IMR-90 (cell line): Measurements from ENCODE around the gene PTEN. TPM values are rescaled to one million over a fixed set of nuclear protein-coding genes. Genes with fewer than 3 reads are reported as not detected.

ENCODE experiments used
- ATAC-seq: fragments of 200-7000 bp; cut with Tn5 transposase; 2 replicates; pipeline ENCODE4 v1.9.1; 2020; ENCODE audit warnings: low read depth, mild to moderate bottlenecking, moderate library complexity
- BruUV-seq: library from RNA; stranded (reverse); fragments of 400-500 nt; replicated peaks from 2 replicates; lab custom pipeline; 2021; lab: Mats Ljungman, UMichigan
- CTCF ChIA-PET: fragments of 300-600 bp; formaldehyde crosslinking; extraction: SDS; loops from one replicate; lab custom pipeline; 2021; ENCODE audit warnings: antibody characterized with exemption; lab: Yijun Ruan, JAX
- POLR2A ChIA-PET: fragments of 300-600 bp; sonication (Branson Sonifier 250); formaldehyde crosslinking; loops from one replicate; lab custom pipeline; 2022; ENCODE audit warnings: antibody characterized with exemption; ENCODE audit not compliant: unreplicated experiment; lab: Charles Lee
- DNase-seq: peaks from one replicate; pipeline ENCODE4 v3.0.0; 2013
- H2AFZ ChIP-seq: replicated peaks from 2 replicates; pipeline ENCODE3; 2013; ENCODE audit warnings: low read length, mild to moderate bottlenecking; ENCODE audit not compliant: poor library complexity
- H2AK5ac ChIP-seq: 2 replicates; pipeline ENCODE4 v1.6.1; 2013; ENCODE audit warnings: low read depth, low read length, inconsistent platforms
- H2AK9ac ChIP-seq: replicated peaks from 2 replicates; pipeline ENCODE3; 2013; ENCODE audit warnings: mild to moderate bottlenecking, low read depth, low read length, moderate library complexity; ENCODE audit not compliant: poor library complexity
- H2BK120ac ChIP-seq: 2 replicates; pipeline ENCODE4 v1.6.1; 2013; ENCODE audit warnings: low read depth, low read length, inconsistent platforms
- H2BK15ac ChIP-seq: 3 replicates; pipeline ENCODE4 v1.6.1; 2013; ENCODE audit warnings: low read depth, low read length, inconsistent platforms
- H2BK20ac ChIP-seq: 2 replicates; pipeline ENCODE4 v1.6.1; 2013; ENCODE audit warnings: low read depth, mild to moderate bottlenecking, inconsistent platforms, low read length, moderate library complexity
- H2BK5ac ChIP-seq: 2 replicates; pipeline ENCODE4 v1.6.1; 2013; ENCODE audit warnings: mild to moderate bottlenecking, low read depth, low read length, inconsistent platforms; ENCODE audit not compliant: poor library complexity, severe bottlenecking
- H3K14ac ChIP-seq: replicated peaks from 2 replicates; pipeline ENCODE4 v1.6.1; 2013; ENCODE audit warnings: low read depth, low read length, inconsistent platforms
- H3K18ac ChIP-seq: 2 replicates; pipeline ENCODE4 v1.6.1; 2013; ENCODE audit warnings: low read depth, low read length, control low read depth
- H3K23ac ChIP-seq: 2 replicates; pipeline ENCODE4 v1.6.1; 2013; ENCODE audit warnings: low read depth, low read length, inconsistent platforms
- H3K27ac ChIP-seq: 2 replicates; pipeline ENCODE4 v1.5.1; 2013; ENCODE audit warnings: mild to moderate bottlenecking, control low read depth, low read length; ENCODE audit not compliant: insufficient read depth
- H3K27me3 ChIP-seq: 2 replicates; pipeline ENCODE4 v1.6.1; 2013; ENCODE audit warnings: low read length; ENCODE audit not compliant: control insufficient read depth, insufficient read depth
- H3K36me3 ChIP-seq: 2 replicates; pipeline ENCODE4 v1.6.1; 2013; ENCODE audit warnings: low read length, mixed read lengths; ENCODE audit not compliant: control insufficient read depth, insufficient read depth
- H3K4ac ChIP-seq: 2 replicates; pipeline ENCODE4 v1.6.1; 2013; ENCODE audit warnings: low read depth, low read length, inconsistent platforms
- H3K4me1 ChIP-seq: 2 replicates; pipeline ENCODE4 v1.6.1; 2013; ENCODE audit warnings: low read length, mixed read lengths; ENCODE audit not compliant: control insufficient read depth, insufficient read depth
- H3K4me2 ChIP-seq: 2 replicates; pipeline ENCODE4 v1.6.1; 2013; ENCODE audit warnings: low read depth, mild to moderate bottlenecking, control low read depth, low read length, moderate library complexity
- H3K4me3 ChIP-seq: 2 replicates; pipeline ENCODE4 v1.5.1; 2013; ENCODE audit warnings: low read depth, mild to moderate bottlenecking, control low read depth, low read length, moderate library complexity; ENCODE audit not compliant: insufficient read depth
- H3K56ac ChIP-seq: 2 replicates; pipeline ENCODE4 v1.6.1; 2013; ENCODE audit warnings: low read length, inconsistent platforms; ENCODE audit not compliant: insufficient read depth; ENCODE audit errors: extremely low read depth
- H3K79me1 ChIP-seq, 2 experiments: 2 replicates each; pipeline ENCODE4 v1.6.1; 2013; ENCODE audit warnings: low read length in 2 of 2, inconsistent platforms in 1 of 2, low read depth in 1 of 2
- H3K9ac ChIP-seq: 2 replicates; pipeline ENCODE4 v1.6.1; 2013; ENCODE audit warnings: low read depth, low read length, control low read depth
- H3K9me1 ChIP-seq: 2 replicates; pipeline ENCODE4 v1.6.1; 2013; ENCODE audit warnings: low read length, inconsistent platforms; ENCODE audit not compliant: insufficient read depth
- H3K9me3 ChIP-seq: 2 replicates; pipeline ENCODE4 v1.6.1; 2013; ENCODE audit warnings: low read length; ENCODE audit not compliant: control insufficient read depth, insufficient read depth
- H4K20me1 ChIP-seq: 2 replicates; pipeline ENCODE4 v1.6.1; 2013; ENCODE audit warnings: low read length, inconsistent platforms; ENCODE audit not compliant: insufficient read depth
- H4K5ac ChIP-seq: 2 replicates; pipeline ENCODE4 v1.6.1; 2013; ENCODE audit warnings: mild to moderate bottlenecking, low read depth, low read length, control low read depth
- H4K8ac ChIP-seq, 2 experiments: 2 replicates each; pipeline ENCODE4 v1.6.1; 2013; ENCODE audit warnings: low read depth in 2 of 2, low read length in 2 of 2, control low read depth in 1 of 2, inconsistent platforms in 1 of 2
- H4K91ac ChIP-seq: 2 replicates; pipeline ENCODE4 v1.6.1; 2013; ENCODE audit warnings: low read depth, low read length, inconsistent platforms; ENCODE audit not compliant: insufficient read depth
- CEBPB ChIP-seq: IDR thresholded peaks from 2 replicates; pipeline ENCODE4 v1.6.1; 2012; ENCODE audit warnings: low read depth, low read length, improper control_type of control experiment
- CHD1 ChIP-seq: IDR thresholded peaks from 2 replicates; pipeline ENCODE4 v1.6.1; 2012; ENCODE audit warnings: low read depth, low read length, improper control_type of control experiment
- CTCF ChIP-seq: conservative IDR thresholded peaks from 2 replicates; pipeline ENCODE4 v1.5.1; 2012; ENCODE audit warnings: mild to moderate bottlenecking, low read depth, low read length, improper control_type of control experiment
- FOS ChIP-seq: fragments of 150-350 bp; IDR thresholded peaks from 2 replicates; pipeline ENCODE4 v1.6.1; 2016; ENCODE audit warnings: low read depth, low read length
- MAFK ChIP-seq: IDR thresholded peaks from 2 replicates; pipeline ENCODE4 v1.6.1; 2012; ENCODE audit warnings: low read depth, low read length, improper control_type of control experiment
- NFE2L2 ChIP-seq: fragments of 150-350 bp; IDR thresholded peaks from 2 replicates; pipeline ENCODE4 v1.6.1; 2016; ENCODE audit warnings: low read depth, mild to moderate bottlenecking, low read length
- POLR2A ChIP-seq: IDR thresholded peaks from 2 replicates; pipeline ENCODE4 v1.6.1; 2012; ENCODE audit warnings: mild to moderate bottlenecking, low read depth, low read length
- RAD21 ChIP-seq: IDR thresholded peaks from 2 replicates; pipeline ENCODE4 v1.6.1; 2012; ENCODE audit warnings: low read length, improper control_type of control experiment
- RCOR1 ChIP-seq: IDR thresholded peaks from 2 replicates; pipeline ENCODE4 v1.6.1; 2012; ENCODE audit warnings: mild to moderate bottlenecking, low read length, improper control_type of control experiment; ENCODE audit not compliant: insufficient replicate concordance
- RFX5 ChIP-seq: IDR thresholded peaks from 2 replicates; pipeline ENCODE4 v1.8.0; 2012; ENCODE audit warnings: low read depth, mild to moderate bottlenecking, low read length, moderate library complexity
- SMC3 ChIP-seq: fragments of 150-350 bp; IDR thresholded peaks from 2 replicates; pipeline ENCODE4 v1.6.1; 2016; ENCODE audit warnings: low read depth, mild to moderate bottlenecking, antibody characterized with exemption, low read length, moderate library complexity
- USF2 ChIP-seq: fragments of 150-350 bp; IDR thresholded peaks from 2 replicates; pipeline ENCODE4 v1.6.1; 2017; ENCODE audit warnings: mild to moderate bottlenecking, antibody characterized with exemption, low read length, low read depth
- dilution Hi-C: fragments of 300-500 bp; cut with HindIII; formaldehyde crosslinking; loops from one replicate; pipeline ENCODE4 v1.14.3; 2018; ENCODE audit warnings: low sequenced_read_pairs; ENCODE audit not compliant: unreplicated experiment
- in situ Hi-C: fragments of 300-500 bp; cut with MboI; formaldehyde crosslinking; loops from 3 replicates; pipeline ENCODE4 v1.14.3; 2019; ENCODE audit warnings: low sequenced_read_pairs, inconsistent platforms, mixed read lengths
- intact Hi-C: fragments of 100-400 bp; cut with micrococcal nuclease; formaldehyde crosslinking; loops from 2 replicates; pipeline ENCODE4 v1.10.0; 2022
- polyA plus RNA-seq, 3 experiments: library from polyadenylated mRNA; depleted of rRNA; stranded (reverse); fragments of >200 nt; gene quantifications; 2 replicates each; pipeline ENCODE4 v1.2.3, GENCODE V29; 2012; ENCODE audit warnings: low replicate concordance in 1 of 3
- total RNA-seq: library from RNA; depleted of rRNA; stranded (reverse); fragments of >200 nt; gene quantifications from 2 replicates; pipeline ENCODE4 v1.2.3, GENCODE V29; 2012

The PTEN gene
- total and polyA plus RNA-seq, 2 of the 4 experiments (the other 2 are of a cell fraction) = 12.0 to 38.9 TPM

GRCh38 chr10:87880336-87880735 is 16.9 kb downstream of the PTEN start:
- in situ Hi-C loops = no loop called here
- no peak for DNase-seq

More at GRCh38 chr10:87880336-87880735, 16.9 kb downstream of the PTEN start:
- no peak for ATAC-seq
- Histone ChIP-seq H4K5ac (no peak overlapping the region), H2BK120ac (no peak overlapping the region), H3K79me1 (peaks cover 5 to 26% of the 10 kb centered on the region in 2 experiments; a peak in 2 of 4 replicates), H2BK5ac (no peak overlapping the region), H3K56ac (no peak overlapping the region), H3K18ac (no peak overlapping the region), H3K9me3 (no peaks in the 10 kb centered on the region), H3K4me3 (no peak overlapping the region), H3K4ac (no peak overlapping the region), H2AFZ (no peak overlapping the region), H3K14ac (no peak overlapping the region), H3K27ac (no peak overlapping the region), H3K9me1 (no peaks in the 10 kb centered on the region; the same call in 1 of the 2 replicates), H3K9ac (no peak overlapping the region), H3K27me3 (no peaks in the 10 kb centered on the region), H2AK9ac (no peak overlapping the region), H2BK15ac (no peak overlapping the region), H4K20me1 (peaks cover 27% of the 10 kb centered on the region), H3K4me2 (no peak overlapping the region), H4K8ac (no peak overlapping the region), H2AK5ac (no peak overlapping the region), H2BK20ac (no peak overlapping the region), H3K36me3 (peaks cover 5% of the 10 kb centered on the region; the same call in 1 of the 2 replicates), H4K91ac (no peak overlapping the region), H3K23ac (no peak overlapping the region), H3K4me1 (no peaks in the 10 kb centered on the region)
- dilution Hi-C loops = no loop called here
- intact Hi-C loops = loop anchor here (5.0 kb wide), 1 partner anchor 37 kb away; no protein-coding TSS in a partner anchor
- TF ChIP-seq NFE2L2 = no peak
- TF ChIP-seq FOS = no peak
- no peak for TF ChIP-seq POLR2A
- no peak for TF ChIP-seq MAFK
- TF ChIP-seq CTCF = no peak
- no peak for TF ChIP-seq RCOR1
- no peak for TF ChIP-seq USF2
- TF ChIP-seq SMC3 = no peak
- no peak for TF ChIP-seq RAD21
- no peak for TF ChIP-seq RFX5
- TF ChIP-seq CHD1 = no peak
- TF ChIP-seq CEBPB = no peak
- no TSS peak for BruUV-seq
- ChIA-PET POLR2A (no interaction called here), CTCF (no interaction called here)
